KBM-7 (cell line): ENCODE results near the gene CLDN18.
A peak's percentile ranks its signal among the peaks of the same experiment; 100 is the strongest.

Source experiments
- DNase-seq: peaks from one replicate; pipeline ENCODE4 v3.0.0-alpha.2; 2015
- in situ Hi-C: fragments of 300-500 bp; cut with MboI; formaldehyde crosslinking; loops from 2 replicates; pipeline ENCODE4 v1.14.3; 2020; ENCODE audit warnings: low sequenced_read_pairs, low pct_unique_long_range_greater_than_20kb, mixed read lengths

The CLDN18 gene

GRCh38 chr3:138009476-138010272 is at the start of gene CLDN18:
TSS of gene CLDN18 (plus strand) at chr3:138010165. CDS start at chr3:138010226, 61 bp downstream.
- in situ Hi-C loops = no loop called here
- no peak for DNase-seq

GRCh38 chr3:137962251-137962650 is 47.7 kb upstream of the CLDN18 start:
- in situ Hi-C loops = no loop called here
- DNase-seq = no peak

- in situ Hi-C loops = no loop called here
- no peak for DNase-seq
These were observed 46.5 kb upstream of the CLDN18 start for GRCh38 chr3:137963463-137963862.

GRCh38 chr3:137970914-137971831 is 38.8 kb upstream of the CLDN18 start:
- in situ Hi-C loops = no loop called here
- peak; percentile 71 for DNase-seq

GRCh38 chr3:137972396-137972795 is 37.6 kb upstream of the CLDN18 start:
- in situ Hi-C loops = no loop called here
- DNase-seq = no peak

- in situ Hi-C loops = no loop called here
- no peak for DNase-seq
These were observed 31.6 kb upstream of the CLDN18 start for GRCh38 chr3:137978328-137978727.

GRCh38 chr3:137987723-137988122 is 22.2 kb upstream of the CLDN18 start:
- in situ Hi-C loops = no loop called here
- no peak for DNase-seq

GRCh38 chr3:137988152-137988551 is 21.8 kb upstream of the CLDN18 start:
- in situ Hi-C loops = no loop called here
- no peak for DNase-seq

- in situ Hi-C loops = no loop called here
- DNase-seq = no peak
These were observed 21.0 kb upstream of the CLDN18 start for GRCh38 chr3:137988982-137989381.

- in situ Hi-C loops = no loop called here
- no peak for DNase-seq
These were observed 19.5 kb upstream of the CLDN18 start for GRCh38 chr3:137990427-137990826.

- no peak for DNase-seq
- in situ Hi-C loops = no loop called here
These were observed 17.4 kb upstream of the CLDN18 start for GRCh38 chr3:137992592-137992991.

- in situ Hi-C loops = no loop called here
- no peak for DNase-seq
These were observed 11.6 kb upstream of the CLDN18 start for GRCh38 chr3:137998121-137999042.

GRCh38 chr3:138003069-138003468 is 6.9 kb upstream of the CLDN18 start:
- DNase-seq = no peak
- in situ Hi-C loops = no loop called here

GRCh38 chr3:138005627-138006026 is 4.3 kb upstream of the CLDN18 start:
- in situ Hi-C loops = no loop called here

GRCh38 chr3:138007898-138008297 is 2.1 kb upstream of the CLDN18 start:
- DNase-seq = no peak
- in situ Hi-C loops = no loop called here

More at GRCh38 chr3:138005627-138006026, 4.3 kb upstream of the CLDN18 start:
- DNase-seq = no peak

- DNase-seq = no peak
- in situ Hi-C loops = no loop called here
These were observed 267 bp downstream of the CLDN18 start for GRCh38 chr3:138010273-138010590.

GRCh38 chr3:138011722-138012121 is 1.8 kb downstream of the CLDN18 start:
- in situ Hi-C loops = no loop called here
- no peak for DNase-seq

GRCh38 chr3:138012526-138012925 is 2.6 kb downstream of the CLDN18 start:
- in situ Hi-C loops = no loop called here

GRCh38 chr3:138016065-138016464 is 6.1 kb downstream of the CLDN18 start:
- in situ Hi-C loops = no loop called here
- DNase-seq = no peak

More at GRCh38 chr3:138012526-138012925, 2.6 kb downstream of the CLDN18 start:
- no peak for DNase-seq
